Measurements from ENCODE around the gene HOXC5.

DNA sequence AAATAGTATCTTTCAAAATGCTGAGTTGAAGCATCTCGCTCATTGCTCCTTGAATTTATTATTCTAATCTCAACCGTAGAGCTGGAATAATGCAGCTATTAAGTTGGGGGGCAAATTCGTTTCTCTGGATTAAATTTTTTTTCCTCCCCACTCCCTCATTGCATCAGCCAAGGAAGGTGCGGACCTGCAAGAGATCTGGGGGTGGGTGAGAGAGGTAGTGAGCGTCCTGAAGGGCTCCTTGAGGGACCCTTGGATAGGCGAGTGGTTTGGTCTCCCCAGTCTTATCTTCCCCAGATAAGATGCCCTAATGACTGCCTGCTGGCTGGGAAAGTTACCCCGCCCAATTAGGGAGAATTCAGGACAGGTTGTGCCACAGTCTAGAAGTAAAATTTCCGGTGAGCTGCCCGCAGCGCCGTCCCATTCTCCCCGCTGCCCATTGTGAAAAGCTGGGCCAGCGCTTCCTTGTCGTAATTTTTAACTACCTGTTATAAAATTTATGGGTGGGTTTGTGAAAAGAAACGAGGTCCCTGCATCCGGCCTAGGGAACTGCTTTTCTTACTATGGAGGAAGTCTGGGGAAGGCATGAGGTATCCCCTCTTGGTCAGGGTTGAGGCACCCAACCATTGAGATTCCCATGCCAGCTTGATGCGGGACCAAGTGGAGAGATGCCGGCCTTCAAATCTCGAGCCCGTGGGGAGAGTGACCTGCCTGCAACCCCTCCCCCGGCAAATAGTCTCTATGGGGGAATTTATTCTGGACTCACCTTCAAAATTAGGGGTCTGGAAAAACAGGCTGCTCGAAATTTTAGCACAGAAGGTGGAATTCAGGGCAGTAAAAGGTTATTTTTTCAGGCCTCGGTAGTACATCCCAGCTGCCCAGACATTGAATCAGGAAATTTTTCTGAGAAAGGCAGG lies 17.6 kb upstream of the HOXC5 start:
- TF ChIP-seq CHD2 (IDR thresholded peaks at IDR 0.05; ENCODE audit: low read length, partially characterized antibody) (no peak), RAD21 (conservative IDR thresholded peaks at IDR 0.05 in 1 of 2, IDR thresholded peaks at IDR 0.05 in 1 of 2) (no peak), CTCF (IDR thresholded peaks at IDR 0.05) (no peak), RFX5 (IDR thresholded peaks at IDR 0.05) (no peak), KDM5A (IDR thresholded peaks at IDR 0.05) (no peak), ELK1 (IDR thresholded peaks at IDR 0.05; ENCODE audit: low read depth, low read length) (no peak), CBX2 (IDR thresholded peaks at IDR 0.05; ENCODE audit: borderline replicate concordance, low read depth) (no peak), HDAC2 (IDR thresholded peaks at IDR 0.05) (no peak), ZSCAN20 (CRISPR knock-in tag; IDR thresholded peaks at IDR 0.05) (no peak)
- TF ChIP-seq, protein P1, sequence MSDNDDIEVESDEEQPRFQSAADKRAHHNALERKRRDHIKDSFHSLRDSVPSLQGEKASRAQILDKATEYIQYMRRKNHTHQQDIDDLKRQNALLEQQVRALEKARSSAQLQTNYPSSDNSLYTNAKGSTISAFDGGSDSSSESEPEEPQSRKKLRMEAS (IDR thresholded peaks at IDR 0.05) = no peak
- TF ChIP-seq, protein P2, sequence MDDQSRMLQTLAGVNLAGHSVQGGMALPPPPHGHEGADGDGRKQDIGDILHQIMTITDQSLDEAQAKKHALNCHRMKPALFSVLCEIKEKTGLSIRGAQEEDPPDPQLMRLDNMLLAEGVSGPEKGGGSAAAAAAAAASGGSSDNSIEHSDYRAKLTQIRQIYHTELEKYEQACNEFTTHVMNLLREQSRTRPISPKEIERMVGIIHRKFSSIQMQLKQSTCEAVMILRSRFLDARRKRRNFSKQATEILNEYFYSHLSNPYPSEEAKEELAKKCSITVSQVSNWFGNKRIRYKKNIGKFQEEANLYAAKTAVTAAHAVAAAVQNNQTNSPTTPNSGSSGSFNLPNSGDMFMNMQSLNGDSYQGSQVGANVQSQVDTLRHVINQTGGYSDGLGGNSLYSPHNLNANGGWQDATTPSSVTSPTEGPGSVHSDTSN (IDR thresholded peaks at IDR 0.05) = no peak
